Transverse colon (tissue), 4 donors: ENCODE measurements around the gene SLC8A3. TPM values are rescaled to one million over a fixed set of nuclear protein-coding genes. Genes with fewer than 3 reads are reported as not detected.

Experiments
- DNase-seq: peaks from one replicate; pipeline ENCODE4 v3.0.0-alpha.2; 2019
- H3K27ac ChIP-seq, 4 donors: fragments of 200-600 bp; sonication (generic); 2 replicates each; pipeline ENCODE4 v1.5.1; 2016 to 2018; ENCODE audit warnings: inconsistent platforms in 4 of 4
- H3K27me3 ChIP-seq: fragments of 200-600 bp; sonication (generic); 2 replicates; pipeline ENCODE4 v1.5.1; 2017; ENCODE audit warnings: inconsistent platforms
- H3K36me3 ChIP-seq, 4 donors: fragments of 200-600 bp; sonication (generic); 2 replicates each; pipeline ENCODE4 v1.5.1; 2017 to 2019; ENCODE audit warnings: inconsistent platforms in 4 of 4
- H3K4me1 ChIP-seq, 4 donors: fragments of 200-600 bp; sonication (generic); 2 replicates each; pipeline ENCODE4 v1.5.1; 2017 to 2020; ENCODE audit warnings: inconsistent platforms in 4 of 4
- H3K4me3 ChIP-seq, 4 donors: fragments of 200-600 bp; sonication (generic); 1 replicate in 1 of 4; 2 replicates in 3 of 4; pipeline versions ENCODE4 v1.5.1 to v1.6.1; 2017 to 2019; ENCODE audit warnings: inconsistent platforms in 4 of 4
- H3K9me3 ChIP-seq, 2 donors: fragments of 200-600 bp; sonication (generic); 2 replicates each; pipeline ENCODE4 v1.5.1; 2017 to 2019; ENCODE audit warnings: inconsistent platforms in 2 of 2
- CTCF ChIP-seq, 5 experiments: fragments of 200-600 bp in 3 of 5; fragments of 450-650 bp in 2 of 5; sonication (generic) in 3 of 5; IDR thresholded peaks; 1 replicate in 2 of 5; 2 replicates in 3 of 5; pipeline ENCODE4 v1.5.1; 2016 to 2017; ENCODE audit warnings: antibody characterized with exemption in 5 of 5, inconsistent platforms in 3 of 5, mild to moderate bottlenecking in 2 of 5, moderate library complexity in 1 of 5
- EP300 ChIP-seq: sonication (generic); formaldehyde crosslinking; IDR thresholded peaks from one replicate; pipeline ENCODE4 v1.6.1; 2017; ENCODE audit warnings: antibody characterized with exemption, low read depth
- POLR2A ChIP-seq: fragments of 450-650 bp; IDR thresholded peaks from one replicate; pipeline ENCODE4 v1.6.1; 2016; ENCODE audit warnings: antibody characterized with exemption, mild to moderate bottlenecking, moderate library complexity
- POLR2AphosphoS5 ChIP-seq, 3 donors: sonication (generic); formaldehyde crosslinking; IDR thresholded peaks; one replicate each; pipeline ENCODE4 v1.6.1; 2016; ENCODE audit warnings: antibody characterized with exemption in 3 of 3
- WGBS, 2 donors: methylation state at CpG; one replicate each; pipeline ENCODE4 v1.1.5; 2018; ENCODE audit warnings: low coverage in 1 of 2; 5-methylcytosine and 5-hydroxymethylcytosine counted together
- in situ Hi-C, 4 donors: fragments of 200-750 bp; cut with MboI; loops; one replicate each; pipeline versions ENCODE4 v1.15.0 to v1.15.1; 2017; ENCODE audit warnings: low sequenced_read_pairs in 3 of 4, low pct_ligation_motif_present in 1 of 4, low pct_unique_long_range_greater_than_20kb in 1 of 4
- intact Hi-C: fragments of 100-400 bp; cut with DNase I; formaldehyde crosslinking; loops from one replicate; pipeline ENCODE4 v1.15.1; 2023; ENCODE audit warnings: low total_unique reads
- total RNA-seq, 4 donors: library from RNA; depleted of rRNA; stranded (reverse); fragments of >200 nt; gene quantifications; one replicate each; pipeline ENCODE4 v1.1.0, GENCODE V29; 2016

Gene SLC8A3
- total RNA-seq, 4 donors from 2014 or later, result 0.27 to 1.9 (median 0.32) TPM; not detected in 1

GRCh38 chr14:70086685-70087379, 101.9 kb downstream of the SLC8A3 start:
- intact Hi-C loops (no loop called here), in situ Hi-C loops (loop anchor here in 1 of 4 donors (25.0 kb wide), 1 partner anchor 225 kb away; no protein-coding TSS in a partner anchor)
- no peaks in the 10 kb centered on the region for H3K4me1 ChIP-seq
- DNase-seq, result peak; percentile 11
- H3K9me3 ChIP-seq, result no peaks in the 10 kb centered on the region
- WGBS, 2 donors, result 40% methylated on average over 5 of the region's 5 CpGs; no CpG with 5 or more reads in 1 of the 2 donors
- H3K4me3 ChIP-seq, result no peak overlapping the region
- TF ChIP-seq CTCF (IDR thresholded peaks at IDR 0.05), result peak in 3 of 5 experiments; percentile 35 to 44 (median 37)
- TF ChIP-seq POLR2A, result no peak
- no peak for TF ChIP-seq EP300
- no peak for TF ChIP-seq POLR2AphosphoS5 (IDR thresholded peaks at IDR 0.05)
- H3K27me3 ChIP-seq, result peaks cover 10% of the 10 kb centered on the region
- H3K27ac ChIP-seq, result no peak overlapping the region
- H3K36me3 ChIP-seq, result no peaks in the 10 kb centered on the region

GRCh38 chr14:70084226-70084625, 104.5 kb downstream of the SLC8A3 start:
- intact Hi-C loops, result no loop called here
- Histone ChIP-seq H3K27ac (no peak overlapping the region), H3K27me3 (peaks cover 12% of the 10 kb centered on the region), H3K4me3 (no peak overlapping the region), H3K4me1 (no peaks in the 10 kb centered on the region), H3K36me3 (no peaks in the 10 kb centered on the region), H3K9me3 (no peaks in the 10 kb centered on the region)
- no peak for DNase-seq
- in situ Hi-C loops, result loop anchor here in 1 of 4 donors (25.0 kb wide), 1 partner anchor 228 kb away; no protein-coding TSS in a partner anchor
- 70 to 80% methylated on average over 1 to 2 of the region's 2 CpGs for WGBS, 2 donors
- no peak for TF ChIP-seq POLR2A
- no peak for TF ChIP-seq EP300
- TF ChIP-seq POLR2AphosphoS5 (IDR thresholded peaks at IDR 0.05), result no peak

DNA sequence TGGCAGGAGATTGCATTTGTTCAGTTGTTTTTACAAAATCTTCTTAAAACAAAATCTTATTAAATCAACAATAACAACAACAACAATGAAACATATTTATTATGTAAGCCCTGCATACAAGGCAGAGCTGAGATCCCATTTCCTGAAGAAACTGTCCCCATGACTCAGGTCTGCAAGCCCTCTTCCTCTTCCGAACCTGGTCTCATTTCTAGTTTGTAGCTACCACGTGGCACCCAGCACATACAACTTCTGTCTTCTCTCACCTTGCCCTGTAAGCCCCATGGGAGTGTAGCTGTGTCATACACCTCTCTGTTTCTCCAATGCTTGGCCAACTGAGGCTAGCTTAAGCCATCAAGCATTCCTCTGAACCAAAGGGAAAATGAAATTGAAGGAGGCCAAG, 106.4 kb downstream of the SLC8A3 start:
- in situ Hi-C loops, result loop anchor here in 1 of 4 donors (25.0 kb wide), 1 partner anchor 230 kb away; no protein-coding TSS in a partner anchor
- H3K9me3 ChIP-seq, result no peaks in the 10 kb centered on the region
- WGBS, 2 donors, result 51 to 83% methylated on average over 1 to 2 of the region's 2 CpGs

GRCh38 chr14:70080076-70080475, 108.7 kb downstream of the SLC8A3 start:
- H3K27me3 ChIP-seq, result peaks cover 12% of the 10 kb centered on the region
- 59 to 85% methylated on average over 3 to 6 of the region's 6 CpGs for WGBS, 2 donors
- no peaks in the 10 kb centered on the region for H3K9me3 ChIP-seq
- in situ Hi-C loops, result loop anchor here in 1 of 4 donors (25.0 kb wide), 1 partner anchor 232 kb away; no protein-coding TSS in a partner anchor
- no peaks in the 10 kb centered on the region for H3K4me1 ChIP-seq
- no peak for DNase-seq
- no peaks in the 10 kb centered on the region for H3K36me3 ChIP-seq
- TF ChIP-seq CTCF (IDR thresholded peaks at IDR 0.05) (no peak), EP300 (no peak), POLR2A (no peak), POLR2AphosphoS5 (IDR thresholded peaks at IDR 0.05) (no peak)
- H3K4me3 ChIP-seq, result no peak overlapping the region
- no peak overlapping the region for H3K27ac ChIP-seq
- intact Hi-C loops, result no loop called here

More for the DNA sequence above, 106.4 kb downstream of the SLC8A3 start:
- H3K27ac ChIP-seq, result no peak overlapping the region
- no peak for TF ChIP-seq EP300
- no peak for TF ChIP-seq CTCF (IDR thresholded peaks at IDR 0.05)
- no peak for TF ChIP-seq POLR2A
- no peak for TF ChIP-seq POLR2AphosphoS5 (IDR thresholded peaks at IDR 0.05)
- no peaks in the 10 kb centered on the region for H3K4me1 ChIP-seq
- H3K4me3 ChIP-seq, result no peak overlapping the region
- DNase-seq, result no peak
- peaks cover 12% of the 10 kb centered on the region for H3K27me3 ChIP-seq
- no peaks in the 10 kb centered on the region for H3K36me3 ChIP-seq
- intact Hi-C loops, result no loop called here
